MM.1S (cell line): ENCODE measurements around the gene CD300H.

Experiments used
- CTCF ChIP-seq: fragments of 300-600 bp; sonication (generic); IDR thresholded peaks from 2 replicates; pipeline ENCODE4 v1.5.1; 2016; ENCODE audit warnings: antibody characterized with exemption, low read length, mixed read lengths
- EZH2 ChIP-seq: fragments of 300-600 bp; sonication (generic); optimal IDR thresholded peaks from 2 replicates; pipeline ENCODE3; 2017; ENCODE audit warnings: low read depth, mild to moderate bottlenecking, antibody characterized with exemption, low read length, mixed read lengths

- TF ChIP-seq CTCF (no peak), EZH2 (no peak)
Observed at GRCh38 chr17:74584292-74585060, 17.2 kb upstream of the CD300H start.
